Stimulated activated CD4-positive, alpha-beta T cell treated with anti-CD3 and anti-CD28 coated beads, Interleukin-2, amount 100 ng/mL, for 48 hours (primary cell): ENCODE measurements around the gene CFAP90.

Experiments used
- DNase-seq, 2 donors: peaks; one replicate each; pipeline ENCODE4 v3.0.0-alpha.2; 2020

Gene CFAP90

GRCh38 chr5:7867260-7867659 lies 16.3 kb upstream of the CFAP90 start:
- no peak for DNase-seq

GRCh38 chr5:7866196-7866595 lies 15.3 kb upstream of the CFAP90 start:
- DNase-seq = no peak

GRCh38 chr5:7857926-7858632 lies 7.1 kb upstream of the CFAP90 start:
- no peak for DNase-seq

GRCh38 chr5:7857361-7857760 lies 6.4 kb upstream of the CFAP90 start:
- no peak for DNase-seq

- no peak for DNase-seq
Measured at GRCh38 chr5:7856855-7857254, 5.9 kb upstream of the CFAP90 start.

GRCh38 chr5:7855611-7856010 lies 4.7 kb upstream of the CFAP90 start:
- no peak for DNase-seq

- DNase-seq = no peak
Measured at GRCh38 chr5:7852988-7853387, 2.1 kb upstream of the CFAP90 start.

GRCh38 chr5:7852542-7852941 lies 1.6 kb upstream of the CFAP90 start:
- no peak for DNase-seq

GRCh38 chr5:7851617-7852289 lies 820 bp upstream of the CFAP90 start:
- DNase-seq = no peak

GRCh38 chr5:7851240-7851592 lies 283 bp upstream of the CFAP90 start:
- no peak for DNase-seq

- no peak for DNase-seq
Measured at GRCh38 chr5:7849681-7850394, 1.1 kb downstream of the CFAP90 start.

GRCh38 chr5:7848296-7848695 lies 2.6 kb downstream of the CFAP90 start:
- DNase-seq = no peak

- no peak for DNase-seq
Measured at GRCh38 chr5:7846327-7846726, 4.6 kb downstream of the CFAP90 start.

- DNase-seq = no peak
Measured at GRCh38 chr5:7845557-7845956, 5.4 kb downstream of the CFAP90 start.

GRCh38 chr5:7844901-7845300 lies 6.0 kb downstream of the CFAP90 start:
- DNase-seq = no peak

- DNase-seq = no peak
Measured at GRCh38 chr5:7842531-7842930, 8.4 kb downstream of the CFAP90 start.

- no peak for DNase-seq
Measured at GRCh38 chr5:7837403-7837802, 13.5 kb downstream of the CFAP90 start.

- DNase-seq = no peak
Measured at GRCh38 chr5:7834982-7835381, 16.0 kb downstream of the CFAP90 start.

- no peak for DNase-seq
Measured at GRCh38 chr5:7828269-7828668, 22.7 kb downstream of the CFAP90 start.

GRCh38 chr5:7827610-7828009 lies 23.3 kb downstream of the CFAP90 start:
- no peak for DNase-seq

- DNase-seq = no peak
Measured at GRCh38 chr5:7825630-7826029, 25.3 kb downstream of the CFAP90 start.

- no peak for DNase-seq
Measured at GRCh38 chr5:7824995-7825394, 25.9 kb downstream of the CFAP90 start.

- DNase-seq = no peak
Measured at GRCh38 chr5:7823594-7823993, 27.3 kb downstream of the CFAP90 start.

GRCh38 chr5:7822449-7822848 lies 28.5 kb downstream of the CFAP90 start:
- no peak for DNase-seq
